Mesendoderm (in vitro differentiated cells): ENCODE measurements around the gene ELF2.

Experiments
- DNase-seq: peaks from one replicate; pipeline ENCODE4 v3.0.0; 2013
- H2AK5ac ChIP-seq: 2 replicates; pipeline ENCODE4 v1.6.1; 2013; ENCODE audit warnings: low read length, inconsistent platforms
- H2BK120ac ChIP-seq: 2 replicates; pipeline ENCODE4 v1.6.1; 2013; ENCODE audit warnings: low read depth, mild to moderate bottlenecking, low read length, moderate library complexity, mixed read lengths
- H2BK15ac ChIP-seq: replicated peaks from 2 replicates; pipeline ENCODE4 v1.6.1; 2013; ENCODE audit warnings: low read depth, mild to moderate bottlenecking, moderate library complexity
- H2BK5ac ChIP-seq: 2 replicates; pipeline ENCODE4 v1.6.1; 2013; ENCODE audit warnings: low read length, inconsistent platforms
- H3K18ac ChIP-seq: 2 replicates; pipeline ENCODE4 v1.6.1; 2013; ENCODE audit warnings: mild to moderate bottlenecking, low read length, mixed read lengths
- H3K23ac ChIP-seq: one replicate; pipeline ENCODE4 v1.6.1; 2013; ENCODE audit warnings: low read length
- H3K27ac ChIP-seq: 2 replicates; pipeline ENCODE4 v1.5.1; 2013; ENCODE audit warnings: low read depth, mild to moderate bottlenecking, inconsistent platforms, low read length, moderate library complexity
- H3K27me3 ChIP-seq: 2 replicates; pipeline ENCODE4 v1.6.1; 2013; ENCODE audit warnings: low read length, control low read depth, mild to moderate bottlenecking, inconsistent platforms; ENCODE audit not compliant: insufficient read depth, poor library complexity
- H3K36me3 ChIP-seq: 2 replicates; pipeline ENCODE4 v1.6.1; 2013; ENCODE audit warnings: low read length, inconsistent platforms; ENCODE audit not compliant: control insufficient read depth, insufficient read depth
- H3K4ac ChIP-seq: one replicate; pipeline ENCODE4 v1.6.1; 2013; ENCODE audit warnings: low read depth, mild to moderate bottlenecking, low read length, moderate library complexity
- H3K4me1 ChIP-seq: 2 replicates; pipeline ENCODE4 v1.6.1; 2013; ENCODE audit warnings: low read depth, low read length, inconsistent platforms; ENCODE audit not compliant: control insufficient read depth
- H3K4me2 ChIP-seq: 2 replicates; pipeline ENCODE4 v1.6.1; 2013; ENCODE audit warnings: low read length
- H3K4me3 ChIP-seq: 2 replicates; pipeline ENCODE4 v1.5.1; 2013; ENCODE audit warnings: mild to moderate bottlenecking, low read length
- H3K56ac ChIP-seq: one replicate; pipeline ENCODE4 v1.6.1; 2013; ENCODE audit warnings: low read length
- H3K79me1 ChIP-seq: 2 replicates; pipeline ENCODE4 v1.6.1; 2013; ENCODE audit warnings: low read length, inconsistent platforms
- H3K79me2 ChIP-seq: 2 replicates; pipeline ENCODE4 v1.6.1; 2013; ENCODE audit warnings: mild to moderate bottlenecking, low read length; ENCODE audit not compliant: control insufficient read depth, insufficient read depth
- H3K9ac ChIP-seq: 2 replicates; pipeline ENCODE4 v1.6.1; 2013; ENCODE audit warnings: low read length, inconsistent platforms
- H4K5ac ChIP-seq: one replicate; pipeline ENCODE4 v1.6.1; 2013; ENCODE audit warnings: low read length
- H4K8ac ChIP-seq: one replicate; pipeline ENCODE4 v1.6.1; 2013; ENCODE audit warnings: low read depth, mild to moderate bottlenecking, control low read depth, low read length, moderate library complexity
- whole genome bisulfite sequencing: extraction: QIAGEN DNeasy Blood & Tissue Kit; methylation state at CpG from one replicate; pipeline ENCODE4 v1.1.7; 2013; ENCODE audit warnings: low lambda C conversion rate, missing lambda C conversion rate; ENCODE audit not compliant: insufficient coverage; ENCODE audit errors: extremely low coverage; 5-methylcytosine and 5-hydroxymethylcytosine counted together

The ELF2 gene

GRCh38 chr4:139042981-139043460 lies 134.0 kb downstream of the ELF2 start:
- H3K23ac ChIP-seq, result no peak overlapping the region

GRCh38 chr4:139038874-139039443 lies 138.1 kb downstream of the ELF2 start:
- peaks cover 2% of the 10 kb centered on the region for H3K36me3 ChIP-seq
- no CpG with 5 or more reads among the region's 1 CpG for WGBS

More at GRCh38 chr4:139042981-139043460, 134.0 kb downstream of the ELF2 start:
- Histone ChIP-seq H3K4me3 (no peak overlapping the region), H3K4me1 (no peaks in the 10 kb centered on the region), H3K79me2 (peaks cover 36% of the 10 kb centered on the region), H3K27me3 (no peaks in the 10 kb centered on the region), H3K36me3 (peaks cover 12% of the 10 kb centered on the region), H3K18ac (no peak overlapping the region), H3K4me2 (no peak overlapping the region), H2BK5ac (no peak overlapping the region), H4K8ac (no peak overlapping the region), H2BK120ac (no peak overlapping the region), H3K27ac (no peak overlapping the region), H4K5ac (no peak overlapping the region), H2BK15ac (no peak overlapping the region), H3K4ac (no peak overlapping the region), H2AK5ac (no peak overlapping the region), H3K9ac (no peak overlapping the region), H3K79me1 (peaks cover 14% of the 10 kb centered on the region), H3K56ac (no peak overlapping the region)
- no peak for DNase-seq
- WGBS, result no CpG with 5 or more reads among the region's 10 CpGs

DNA sequence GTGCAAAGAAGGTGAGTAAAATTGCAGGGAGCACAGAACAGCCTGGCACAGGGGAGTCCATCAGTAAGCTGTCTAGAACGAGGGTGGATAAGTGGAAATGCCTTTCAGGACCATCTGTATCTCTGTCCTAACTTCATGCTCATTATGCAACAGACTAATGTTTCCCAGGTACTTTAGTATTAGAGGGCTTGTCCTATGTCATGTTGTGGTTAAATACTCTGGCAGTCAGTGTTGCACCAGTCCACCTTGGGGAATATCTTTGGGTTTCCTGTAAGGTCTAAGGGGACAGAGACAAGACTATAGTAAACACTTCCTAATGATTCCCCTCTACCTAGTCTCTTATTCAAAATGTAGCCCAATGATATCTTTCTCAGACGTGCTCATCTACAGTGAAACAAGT lies 140.1 kb downstream of the ELF2 start:
- no peak overlapping the region for H2AK5ac ChIP-seq
- peaks cover 79% of the 10 kb centered on the region for H3K79me2 ChIP-seq
- H2BK5ac ChIP-seq, result no peak overlapping the region
- H3K79me1 ChIP-seq, result peaks cover 6% of the 10 kb centered on the region
- no peak overlapping the region for H3K27ac ChIP-seq
- H2BK15ac ChIP-seq, result no peak overlapping the region
- H3K4me2 ChIP-seq, result no peak overlapping the region
- H3K18ac ChIP-seq, result no peak overlapping the region
- H3K56ac ChIP-seq, result no peak overlapping the region
- no CpG with 5 or more reads among the region's 2 CpGs for WGBS
- H4K5ac ChIP-seq, result no peak overlapping the region
- no peak overlapping the region for H3K4ac ChIP-seq
- no peaks in the 10 kb centered on the region for H3K27me3 ChIP-seq
- H3K9ac ChIP-seq, result no peak overlapping the region
- no peak overlapping the region for H2BK120ac ChIP-seq
- no peak overlapping the region for H3K4me3 ChIP-seq
- DNase-seq, result no peak
- no peaks in the 10 kb centered on the region for H3K36me3 ChIP-seq
- no peak overlapping the region for H3K23ac ChIP-seq
- H3K4me1 ChIP-seq, result no peaks in the 10 kb centered on the region
- H4K8ac ChIP-seq, result no peak overlapping the region

More at GRCh38 chr4:139038874-139039443, 138.1 kb downstream of the ELF2 start:
- Histone ChIP-seq H3K4me3 (no peak overlapping the region), H3K27me3 (no peaks in the 10 kb centered on the region), H4K5ac (no peak overlapping the region), H2AK5ac (no peak overlapping the region), H3K9ac (no peak overlapping the region), H3K4me2 (no peak overlapping the region), H2BK120ac (no peak overlapping the region), H3K79me2 (peaks cover 64% of the 10 kb centered on the region), H3K18ac (no peak overlapping the region), H3K79me1 (peaks cover 10% of the 10 kb centered on the region), H2BK5ac (no peak overlapping the region), H3K56ac (no peak overlapping the region), H3K27ac (no peak overlapping the region), H3K4ac (no peak overlapping the region), H2BK15ac (no peak overlapping the region), H4K8ac (no peak overlapping the region), H3K4me1 (no peaks in the 10 kb centered on the region), H3K23ac (no peak overlapping the region)
- no peak for DNase-seq

DNA sequence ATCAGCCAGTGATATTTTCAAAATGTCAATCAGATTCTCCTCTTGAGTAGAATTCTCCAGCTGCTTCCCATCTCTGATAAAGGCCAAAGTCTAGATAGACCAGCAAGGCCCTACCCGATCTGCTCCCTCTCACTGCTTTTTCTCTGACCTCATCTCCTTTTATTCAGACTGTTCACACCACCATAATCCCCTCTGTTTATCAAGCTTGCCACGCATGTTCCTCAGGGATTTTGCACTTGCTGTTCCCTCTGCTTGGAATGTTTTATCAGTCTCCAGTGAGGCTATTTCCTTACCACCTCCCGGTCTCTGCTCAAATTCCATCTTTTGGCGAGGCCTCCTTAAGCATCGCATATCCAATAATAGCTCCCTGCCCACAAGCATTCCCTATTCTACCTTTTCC lies 141.4 kb downstream of the ELF2 start:
- no peaks in the 10 kb centered on the region for H3K27me3 ChIP-seq
- H3K4me1 ChIP-seq, result no peaks in the 10 kb centered on the region
- H2BK5ac ChIP-seq, result no peak overlapping the region
- H3K4me3 ChIP-seq, result no peak overlapping the region
- peaks cover 4% of the 10 kb centered on the region for H3K79me1 ChIP-seq
- peaks cover 82% of the 10 kb centered on the region for H3K79me2 ChIP-seq
- no peak overlapping the region for H4K5ac ChIP-seq
- peak; percentile 44 for DNase-seq
- no peak overlapping the region for H3K9ac ChIP-seq
- no peaks in the 10 kb centered on the region for H3K36me3 ChIP-seq
- H3K4me2 ChIP-seq, result no peak overlapping the region
- H4K8ac ChIP-seq, result no peak overlapping the region
- no peak overlapping the region for H3K18ac ChIP-seq
- no peak overlapping the region for H2BK120ac ChIP-seq
- H2AK5ac ChIP-seq, result no peak overlapping the region
- no CpG with 5 or more reads among the region's 5 CpGs for WGBS
- H3K56ac ChIP-seq, result no peak overlapping the region
- no peak overlapping the region for H3K4ac ChIP-seq
- no peak overlapping the region for H3K27ac ChIP-seq
- H2BK15ac ChIP-seq, result no peak overlapping the region
- H3K23ac ChIP-seq, result no peak overlapping the region

GRCh38 chr4:139030614-139031235 lies 146.3 kb downstream of the ELF2 start:
- Histone ChIP-seq H2BK120ac (no peak overlapping the region), H3K56ac (no peak overlapping the region), H2BK5ac (no peak overlapping the region), H3K4me1 (no peaks in the 10 kb centered on the region), H3K79me2 (peaks cover 82% of the 10 kb centered on the region), H3K36me3 (no peaks in the 10 kb centered on the region), H3K27ac (no peak overlapping the region), H4K5ac (no peak overlapping the region), H3K27me3 (no peaks in the 10 kb centered on the region), H2AK5ac (no peak overlapping the region), H3K79me1 (peaks cover 4% of the 10 kb centered on the region), H3K4ac (no peak overlapping the region), H3K4me3 (no peak overlapping the region), H3K23ac (no peak overlapping the region), H3K18ac (no peak overlapping the region), H3K9ac (no peak overlapping the region), H3K4me2 (no peak overlapping the region), H2BK15ac (no peak overlapping the region), H4K8ac (no peak overlapping the region)
- peak; percentile 89 for DNase-seq
- no CpG with 5 or more reads among the region's 14 CpGs for WGBS
